Stimulated activated naive CD8-positive, alpha-beta T cell treated with anti-CD3 and anti-CD28 coated beads, Interleukin-15, Interleukin-2, amounts not matched to agents 100 U/mL and 50 U/mL, for 24 hours (primary cell): ENCODE measurements around the gene DENND4B.

Source experiments
- ATAC-seq: fragments of 150-1000 bp; cut with Tn5 transposase; one replicate; pipeline ENCODE4 v1.10.0; 2021
- DNase-seq: peaks from one replicate; pipeline ENCODE4 v3.0.0; 2021

The DENND4B gene

DNA sequence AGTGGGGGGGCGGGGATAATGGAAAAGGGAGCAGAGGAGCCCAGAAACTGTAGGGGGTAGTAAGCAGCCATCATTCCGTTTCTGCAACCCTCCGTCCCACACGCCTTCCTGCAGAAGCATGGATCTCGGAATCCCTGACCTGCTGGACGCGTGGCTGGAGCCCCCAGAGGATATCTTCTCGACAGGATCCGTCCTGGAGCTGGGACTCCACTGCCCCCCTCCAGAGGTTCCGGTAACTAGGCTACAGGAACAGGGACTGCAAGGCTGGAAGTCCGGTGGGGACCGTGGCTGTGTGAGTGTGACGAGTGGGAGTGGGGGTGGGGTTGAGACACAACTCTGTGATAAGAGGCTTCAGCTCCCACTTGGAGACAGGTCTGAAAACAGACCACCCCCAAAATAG, 21.9 kb upstream of the DENND4B start:
- ATAC-seq (no peak), DNase-seq (no peak)

DNA sequence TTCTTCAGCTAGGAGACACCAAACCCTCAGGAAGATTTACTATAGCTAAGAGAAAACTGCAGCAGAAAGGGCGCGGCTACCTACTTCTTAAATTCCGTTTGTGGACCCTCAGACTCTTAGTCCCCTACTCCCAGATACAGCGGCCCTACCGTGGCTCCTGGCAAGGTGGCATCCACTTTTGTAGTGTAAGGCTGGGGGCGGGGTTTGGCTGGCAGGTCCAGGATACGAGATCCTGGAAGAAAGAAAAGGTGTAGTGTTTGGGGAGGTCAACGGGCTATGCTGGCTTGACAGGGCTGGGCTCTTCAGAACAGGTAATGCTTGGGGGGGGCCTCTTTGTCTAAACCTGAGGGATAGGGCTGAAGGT, 21.5 kb upstream of the DENND4B start:
- no peak for DNase-seq
- no peak for ATAC-seq

DNA sequence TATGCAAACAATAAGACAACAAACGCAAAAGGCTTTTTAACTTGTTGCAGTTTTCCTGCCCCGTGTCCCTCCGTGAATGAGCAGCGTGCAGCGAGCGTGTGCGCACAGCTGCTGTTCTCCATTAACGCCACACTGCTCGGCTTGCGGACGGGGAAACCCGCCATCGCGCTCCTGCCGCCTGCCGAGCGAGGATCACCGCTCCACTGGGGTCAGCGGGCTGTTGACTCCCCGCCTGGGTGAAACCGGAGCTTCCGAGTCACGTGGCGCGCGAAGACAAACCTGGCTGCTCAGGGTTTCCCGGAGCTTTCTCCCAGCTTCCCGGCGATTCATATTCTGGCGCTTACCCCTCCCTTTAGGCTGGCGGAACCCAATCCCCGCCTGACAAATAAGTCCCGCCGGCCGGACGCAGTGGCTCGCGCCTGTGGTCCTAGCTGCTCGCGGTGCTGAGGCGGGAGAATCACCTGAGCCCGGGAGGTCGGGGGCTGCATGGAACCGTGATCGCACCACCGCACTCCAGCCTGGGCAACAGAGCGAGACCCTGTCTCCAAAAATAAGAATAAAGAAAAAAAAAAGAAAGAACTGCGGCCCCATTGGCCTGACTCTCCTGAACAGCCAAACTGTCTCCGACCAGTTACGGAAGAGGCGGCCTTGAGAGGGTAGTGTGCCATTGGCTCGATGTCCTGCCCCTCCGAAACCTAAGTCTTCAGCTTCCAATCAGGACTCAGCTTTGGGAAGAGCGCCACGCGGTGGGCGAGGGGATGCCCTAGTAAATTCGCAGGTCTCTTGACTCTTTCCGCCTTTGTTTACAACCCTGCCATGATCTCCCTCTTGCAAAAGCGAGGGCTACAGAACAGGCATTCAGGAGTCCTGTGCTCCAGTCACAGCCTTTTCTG, 20.8 kb upstream of the DENND4B start, which contains the start of gene CREB3L4:
TSS of gene CREB3L4 (plus strand) at position 796 of the 893 bp plus-strand sequence. CDS start 624 bp downstream, outside the sequence.
- DNase-seq (peak; percentile 85), ATAC-seq (peak; percentile 91)

DNA sequence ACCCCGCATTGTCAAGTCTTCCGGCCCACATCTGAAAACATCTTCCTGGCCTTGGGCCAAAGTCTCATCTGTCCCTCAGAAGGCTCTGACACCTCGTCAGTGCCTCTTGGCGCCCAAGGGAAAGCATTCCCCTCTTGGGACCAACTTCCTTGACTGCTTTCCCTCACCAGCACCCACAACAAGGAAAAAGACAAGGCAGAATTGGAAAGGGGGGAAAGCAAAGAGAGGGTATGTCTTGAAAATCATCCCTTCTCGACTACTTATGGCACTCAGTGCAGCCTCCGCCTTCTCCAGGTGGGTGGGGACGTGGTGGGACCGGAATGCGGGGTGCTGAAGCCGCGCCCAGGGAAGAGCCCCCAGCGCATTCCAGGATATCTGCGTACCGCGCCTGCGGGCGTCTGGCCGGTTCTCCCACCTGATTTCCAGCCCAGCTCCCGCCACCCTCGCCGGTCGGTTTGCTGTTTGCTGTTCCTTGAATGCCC, 17.4 kb upstream of the DENND4B start:
- ATAC-seq: no peak
- no peak for DNase-seq

DNA sequence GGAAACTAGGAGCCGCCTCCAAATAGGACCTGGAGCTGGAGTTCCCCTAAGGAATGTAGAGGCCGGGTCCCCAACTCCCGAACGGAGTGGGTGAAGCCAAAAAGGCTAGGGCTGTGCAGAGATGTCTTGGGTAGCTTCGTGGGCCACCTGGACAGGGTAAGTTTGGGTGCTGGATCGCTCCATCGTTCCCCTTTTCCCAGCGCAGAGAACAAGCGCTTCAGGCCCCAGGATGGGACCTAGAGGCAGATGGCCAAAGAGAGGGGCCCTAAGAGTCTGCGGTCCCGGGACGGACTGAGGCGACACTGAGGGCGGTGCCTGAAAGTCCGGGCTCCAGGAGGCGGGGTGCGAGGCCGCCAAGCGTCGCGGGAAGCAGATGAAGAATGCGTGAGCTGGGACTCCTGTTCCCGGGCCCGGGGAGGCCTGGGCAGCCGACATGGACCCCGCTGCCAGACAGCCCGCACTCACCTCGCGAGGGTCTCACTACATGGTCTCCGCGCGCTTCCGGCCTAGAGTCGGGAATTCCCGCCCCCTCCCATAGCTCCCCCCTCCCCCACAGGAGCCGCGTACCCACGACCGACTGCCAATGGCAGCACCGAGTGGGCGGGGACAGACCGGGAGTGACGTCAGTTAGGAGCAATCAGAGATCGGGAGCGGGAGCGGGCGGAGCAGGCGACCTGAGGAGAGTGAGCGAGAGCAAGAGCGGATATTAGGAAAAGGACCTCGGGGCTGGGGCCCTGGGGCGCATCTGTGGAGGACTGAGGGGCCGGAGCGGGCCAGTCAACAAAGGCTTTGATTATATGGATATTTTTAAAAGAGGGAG, 16.7 kb upstream of the DENND4B start, which contains the start of gene SLC39A1:
TSS of gene SLC39A1 (minus strand) at position 508 of the 820 bp plus-strand sequence. CDS start 822 bp downstream, outside the sequence.
- ATAC-seq (peak; percentile 51), DNase-seq (peak; percentile 98)

DNA sequence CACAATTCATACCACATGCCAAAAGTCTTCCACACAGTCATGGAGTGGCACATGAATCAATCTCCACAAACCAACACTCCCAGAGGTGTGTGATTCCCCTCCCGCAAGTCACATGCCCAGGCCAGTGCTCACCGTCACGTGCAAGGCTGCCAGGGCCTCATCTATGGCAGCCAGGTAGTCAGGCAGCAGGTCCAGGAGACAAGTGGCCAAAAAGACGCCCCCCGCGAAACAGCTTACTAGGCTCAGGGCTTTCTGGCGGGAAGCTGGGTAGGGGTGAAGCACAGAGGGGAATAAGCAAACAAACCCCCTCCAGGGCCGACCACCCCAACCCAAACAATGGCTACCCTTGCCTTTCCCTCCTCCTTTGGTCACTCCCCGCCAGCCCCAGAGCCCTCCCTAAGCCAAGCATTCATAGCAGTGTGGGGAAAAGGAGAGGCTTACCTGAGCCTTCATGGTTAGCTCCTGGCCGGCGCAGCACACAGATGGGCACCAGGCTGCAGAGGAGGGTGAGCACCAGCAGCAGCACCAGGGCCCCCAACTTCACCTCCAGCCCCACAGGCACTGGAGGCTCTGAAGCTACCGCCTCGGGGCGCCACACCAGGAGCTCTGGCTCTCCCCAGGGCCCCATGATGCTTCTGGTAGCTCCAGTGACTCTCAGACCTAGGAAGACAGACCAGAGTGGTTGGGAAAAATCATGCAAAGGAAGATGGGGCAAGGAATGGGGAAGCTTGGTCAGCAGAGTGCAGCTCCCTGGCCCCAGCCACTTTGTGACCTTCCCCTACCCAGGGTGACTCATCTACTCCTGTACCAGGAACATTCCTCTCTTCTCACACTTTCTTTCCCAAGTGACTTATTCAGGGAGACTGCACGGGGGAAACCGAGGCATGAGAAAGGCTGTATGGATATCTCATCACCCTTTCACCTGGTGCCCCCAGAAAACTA, 15.8 kb upstream of the DENND4B start:
- DNase-seq: no peak
- ATAC-seq: no peak

DNA sequence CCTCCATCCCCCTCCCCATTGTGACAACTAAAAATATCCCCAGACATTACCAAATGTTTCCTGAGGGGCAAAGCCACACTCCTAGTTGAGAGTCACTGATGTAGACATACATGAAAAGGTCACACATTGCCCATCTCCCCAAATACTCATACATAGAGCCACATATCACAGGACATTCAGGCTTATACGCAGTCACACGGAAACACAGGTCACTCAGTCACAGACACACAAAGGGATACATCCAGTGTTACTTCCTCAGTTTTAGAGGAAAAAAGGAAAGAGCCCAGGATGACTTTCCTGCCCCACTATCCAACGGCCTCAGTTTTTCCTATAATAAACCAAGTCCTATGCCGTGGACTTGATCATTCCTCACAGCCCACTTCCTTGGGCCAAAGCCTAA, 14.9 kb upstream of the DENND4B start:
- no peak for ATAC-seq
- DNase-seq: no peak

DNA sequence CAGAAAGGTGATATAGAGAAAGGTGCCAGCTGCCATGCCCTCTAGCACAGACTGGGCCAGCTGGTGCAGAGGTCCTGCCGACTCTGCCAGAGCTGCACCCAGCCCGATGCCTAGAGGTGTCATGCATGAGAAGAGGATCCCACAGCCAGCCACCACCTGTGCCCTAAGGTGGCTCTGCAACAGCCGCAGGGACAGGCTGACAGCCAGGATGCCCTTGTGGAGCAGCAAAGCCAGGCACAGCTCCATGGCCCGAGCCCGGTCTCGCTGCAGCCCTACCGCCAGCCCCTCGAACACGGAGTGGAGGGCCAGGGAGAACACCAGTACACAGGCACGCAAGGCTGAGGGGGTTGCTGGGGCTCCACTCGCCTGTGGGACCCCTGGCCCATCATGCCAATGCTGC, 13.7 kb upstream of the DENND4B start:
- DNase-seq (no peak), ATAC-seq (no peak)

DNA sequence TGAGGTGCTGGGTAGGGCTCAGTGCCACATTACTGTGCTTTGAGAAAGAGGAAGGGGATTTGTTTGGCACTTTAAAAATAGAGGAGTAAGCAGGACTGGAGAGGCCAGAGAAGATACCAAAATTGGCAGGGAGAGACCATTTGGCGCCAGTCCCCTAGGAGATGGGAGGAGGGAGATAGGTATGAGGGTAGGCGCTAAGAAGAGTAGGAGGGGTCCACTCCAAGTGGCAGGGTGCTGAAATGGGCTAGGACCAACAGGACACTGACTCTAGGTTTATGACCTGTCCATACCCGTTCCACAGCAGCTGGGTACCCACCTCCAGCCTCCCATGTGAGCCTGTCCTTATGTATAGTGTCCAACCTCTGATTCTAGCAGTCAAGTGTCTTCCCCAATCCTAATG, 12.9 kb upstream of the DENND4B start:
- ATAC-seq: no peak
- no peak for DNase-seq

DNA sequence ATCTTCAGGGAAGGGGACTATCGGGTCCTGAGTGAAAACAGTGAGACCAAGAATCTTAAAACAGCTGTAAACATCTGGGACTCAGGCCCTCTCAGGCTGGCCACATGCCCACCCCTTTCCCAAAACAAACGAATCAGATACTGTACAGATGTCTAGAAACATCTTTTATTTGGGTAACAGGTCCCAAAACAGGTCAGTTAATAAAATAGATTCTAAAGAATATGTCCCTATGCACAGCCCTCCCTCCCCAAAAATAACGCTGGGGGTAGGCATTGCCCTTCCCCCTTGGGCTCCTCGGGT, 12.4 kb upstream of the DENND4B start:
- ATAC-seq (no peak), DNase-seq (no peak)

DNA sequence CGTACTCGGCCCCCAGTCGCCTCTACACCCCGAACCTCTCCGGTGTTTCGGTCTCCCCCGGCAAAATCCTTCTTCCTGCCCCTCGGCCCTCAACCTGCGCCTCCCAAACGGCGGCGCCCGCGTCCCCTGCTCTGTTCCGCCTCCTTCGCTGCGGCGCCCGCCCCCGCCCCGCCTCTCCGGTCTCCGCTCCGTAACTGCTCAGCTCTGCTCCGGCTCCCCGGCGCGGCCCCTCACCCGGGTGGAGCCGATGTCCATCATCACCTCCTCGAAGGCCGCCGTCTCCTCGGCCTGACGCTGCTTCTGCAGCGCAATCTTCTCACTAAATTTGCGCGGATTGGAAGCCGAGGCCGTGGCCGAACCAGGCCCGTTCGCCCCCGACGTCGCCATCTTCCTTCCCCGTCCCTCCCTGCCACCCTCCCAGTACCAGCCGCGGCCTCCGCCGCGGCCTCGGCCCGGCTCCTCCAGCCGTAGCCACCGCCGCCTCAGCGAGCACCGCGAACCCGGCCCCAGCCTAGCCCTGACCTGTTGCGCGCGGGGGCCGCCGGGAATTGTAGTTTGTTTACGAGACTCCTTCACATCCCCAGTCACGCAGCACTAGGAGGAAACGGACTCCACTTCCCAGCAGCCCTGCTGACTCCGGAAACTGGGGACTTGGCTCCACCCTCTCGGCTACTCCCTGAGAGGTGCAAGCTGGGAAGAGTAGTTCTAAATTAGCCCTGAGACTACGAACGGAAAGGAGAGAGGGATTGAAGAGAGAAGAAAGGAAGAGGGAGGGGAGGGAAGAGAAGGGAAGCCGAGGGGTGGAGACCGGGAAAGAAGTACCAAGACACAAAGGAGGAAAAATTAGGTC, 11.8 kb upstream of the DENND4B start, which contains the start of gene CRTC2:
TSS of gene CRTC2 (minus strand) at position 502 of the 850 bp plus-strand sequence. CDS start at position 387, 115 bp downstream.
- peak; percentile 97 for DNase-seq
- ATAC-seq: peak; percentile 94

DNA sequence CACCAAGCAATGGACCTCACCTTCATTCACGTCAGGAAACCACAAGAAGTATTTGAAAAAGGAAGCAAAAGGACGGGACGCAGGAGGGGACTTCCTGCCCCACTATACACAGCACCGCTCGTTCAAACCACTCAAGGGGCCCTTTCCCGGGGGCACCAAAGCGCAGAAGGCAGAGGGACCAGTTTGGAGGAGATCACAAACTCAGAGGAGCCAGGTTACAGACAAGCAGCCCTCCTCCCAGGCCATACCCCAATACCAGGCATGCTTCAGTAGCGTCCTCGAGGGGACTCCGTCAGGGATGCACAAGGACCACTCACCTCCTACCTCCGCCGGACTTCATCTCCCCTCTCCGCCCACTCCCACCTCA, 11.2 kb upstream of the DENND4B start:
- DNase-seq (peak; percentile 61), ATAC-seq (peak; percentile 7)

DNA sequence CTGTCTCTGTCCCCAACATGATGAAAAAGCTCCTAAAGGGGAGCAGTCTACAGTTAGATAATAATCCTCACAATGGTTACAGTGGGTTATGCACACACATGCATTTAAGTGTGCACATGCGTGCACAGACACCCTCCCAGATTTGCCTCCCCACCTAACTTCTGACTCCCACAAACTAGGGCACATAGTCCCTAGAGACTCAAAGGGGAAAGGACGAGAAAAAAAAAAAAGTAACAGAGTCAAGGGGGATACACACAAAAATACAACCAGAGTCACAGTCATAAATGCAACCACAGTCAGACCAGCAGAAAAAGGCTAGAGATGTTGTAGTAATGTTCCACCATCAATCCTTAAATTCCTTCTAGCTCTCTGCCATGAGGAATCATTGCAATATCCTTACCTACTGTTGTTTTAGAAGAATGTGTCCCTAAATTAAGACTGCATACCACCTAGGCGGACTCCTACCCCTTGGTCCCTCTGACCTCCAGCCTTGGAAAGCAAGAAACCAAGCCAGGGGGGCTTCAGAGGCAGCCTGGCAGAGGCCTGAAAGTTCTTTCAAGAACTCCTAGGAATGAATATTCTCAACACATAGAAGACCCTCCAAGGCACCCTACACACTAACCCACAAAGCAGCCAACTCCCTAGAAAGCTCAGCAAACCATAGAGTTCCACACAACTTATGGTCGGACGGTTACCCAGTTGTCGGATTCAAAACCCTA, 10.6 kb upstream of the DENND4B start:
- ATAC-seq (no peak), DNase-seq (no peak)

DNA sequence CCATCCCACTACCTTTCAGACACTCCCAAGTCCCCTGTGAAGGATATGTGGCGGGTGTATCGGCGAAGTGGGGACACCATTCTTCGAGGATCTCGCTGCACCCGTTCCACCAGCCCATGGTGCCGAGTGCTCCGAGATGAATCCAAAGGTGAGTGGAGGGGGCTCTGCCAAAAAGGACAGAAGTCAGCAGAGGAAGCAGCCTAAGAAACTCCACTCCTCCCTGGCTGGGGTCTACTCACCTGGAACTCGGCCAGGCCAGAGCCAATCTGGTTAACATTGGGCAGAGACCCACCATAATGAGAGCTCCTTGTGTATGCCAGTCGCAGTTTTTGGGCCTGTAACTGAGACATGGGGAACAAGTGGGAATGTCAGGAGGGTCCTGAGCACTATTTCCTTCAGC, 8.3 kb upstream of the DENND4B start:
- ATAC-seq: no peak
- DNase-seq: no peak

DNA sequence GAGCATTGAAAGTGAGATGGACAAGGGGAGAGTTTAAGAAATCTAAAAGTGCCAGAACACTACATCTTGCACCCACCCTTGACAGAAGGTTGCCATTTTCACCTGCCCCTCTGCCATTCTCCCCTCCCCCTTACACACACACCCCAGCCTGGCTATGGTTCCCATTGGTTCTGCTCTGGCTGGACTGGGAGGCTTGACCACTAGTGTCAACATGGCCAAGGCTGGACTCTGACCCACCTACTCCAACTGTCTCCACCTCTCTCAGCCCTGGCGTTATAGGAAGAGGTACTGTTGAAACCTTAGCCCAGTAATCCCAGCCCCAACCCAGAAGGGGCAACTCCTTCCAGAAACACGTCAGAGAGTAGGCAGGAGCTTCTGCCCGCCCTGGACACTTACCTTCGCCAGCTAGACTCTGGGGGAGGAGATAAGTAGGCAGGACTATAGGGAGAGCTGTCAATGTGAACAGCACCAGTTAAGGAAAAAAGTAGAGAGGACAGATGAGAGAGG, 7.4 kb upstream of the DENND4B start:
- ATAC-seq: no peak
- DNase-seq: no peak

DNA sequence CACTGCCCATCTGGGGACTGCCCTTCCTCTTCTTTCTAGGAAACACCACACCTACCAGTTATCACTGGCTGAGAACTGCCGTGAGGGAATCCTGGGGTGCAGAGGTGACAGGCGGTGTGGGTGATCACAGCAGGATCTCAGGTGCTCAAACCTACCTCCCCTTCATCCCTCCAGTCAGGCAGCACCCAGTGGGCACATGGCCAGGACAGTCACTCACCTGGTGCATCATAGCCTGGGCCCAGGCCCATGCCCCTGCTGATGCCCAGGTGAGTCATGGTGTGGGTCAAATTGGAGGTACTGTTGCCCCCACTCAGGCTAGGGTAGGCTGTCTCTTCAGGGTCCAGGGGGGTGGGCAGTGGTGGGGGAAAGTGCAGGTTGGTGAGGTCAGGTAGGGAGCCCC, 5.3 kb upstream of the DENND4B start:
- ATAC-seq (no peak), DNase-seq (no peak)

DNA sequence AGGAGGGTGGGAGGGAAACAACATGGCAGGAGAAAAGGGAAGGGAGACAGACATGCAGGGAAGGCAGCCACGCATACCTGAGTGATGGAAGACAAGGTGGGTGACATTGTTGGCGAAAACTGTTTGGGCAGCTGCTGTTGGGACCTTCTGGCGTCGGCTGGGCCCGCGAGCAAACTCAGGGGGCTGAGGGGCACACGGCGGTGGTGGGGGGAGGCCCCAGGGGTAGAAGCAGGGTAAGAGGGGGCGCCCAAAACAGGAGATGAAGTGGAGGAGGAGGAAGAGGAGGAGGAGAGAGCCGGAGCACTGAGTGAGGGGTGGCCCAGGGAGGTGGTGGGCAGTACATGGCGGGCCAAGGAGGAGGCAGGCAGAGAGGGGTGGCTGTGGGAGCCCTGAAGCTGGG, 4.7 kb upstream of the DENND4B start:
- ATAC-seq (no peak), DNase-seq (no peak)

DNA sequence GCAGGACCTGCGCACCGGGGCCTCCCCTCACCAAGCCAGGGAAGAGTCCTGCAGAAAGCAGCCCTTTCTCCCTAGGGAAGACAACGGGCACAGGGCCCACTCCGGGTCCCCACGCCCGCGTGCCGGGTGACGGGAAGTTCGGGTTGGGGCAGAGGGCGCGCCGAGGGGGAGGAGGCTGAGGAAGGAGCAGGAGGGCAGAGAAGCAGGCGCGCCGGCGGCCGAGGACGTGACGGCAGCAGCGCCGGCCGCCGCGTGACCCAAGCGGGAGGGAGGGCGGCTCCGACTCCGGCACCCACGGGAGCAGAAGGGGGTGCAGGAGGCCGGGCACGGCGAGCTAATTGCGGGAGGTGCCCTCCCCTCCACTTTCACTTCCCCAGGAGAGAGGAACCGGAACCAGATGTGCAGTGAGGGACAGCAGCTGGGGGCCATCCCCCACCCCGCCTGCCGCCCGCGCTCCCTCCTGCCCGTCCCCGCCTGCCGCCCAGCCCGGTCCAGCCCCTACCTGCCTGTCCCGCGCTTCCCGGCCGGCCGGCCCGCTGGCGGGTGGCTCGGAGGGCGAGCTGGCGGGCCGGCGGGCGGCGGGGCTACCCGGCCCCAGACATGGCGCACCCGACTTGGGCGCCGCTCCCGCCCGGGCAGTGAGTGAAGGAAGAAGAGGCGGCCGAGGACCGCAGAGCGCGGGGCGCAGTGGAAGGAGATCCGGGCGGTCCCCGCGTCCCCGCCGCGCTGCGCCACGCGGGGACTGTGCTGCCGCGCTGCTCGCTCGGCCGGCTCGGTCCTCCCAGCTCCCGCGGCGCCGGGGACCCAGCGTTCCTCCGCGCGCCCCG, 510 bp downstream of the DENND4B start:
- DNase-seq: peak; percentile 80
- ATAC-seq: peak; percentile 71

DNA sequence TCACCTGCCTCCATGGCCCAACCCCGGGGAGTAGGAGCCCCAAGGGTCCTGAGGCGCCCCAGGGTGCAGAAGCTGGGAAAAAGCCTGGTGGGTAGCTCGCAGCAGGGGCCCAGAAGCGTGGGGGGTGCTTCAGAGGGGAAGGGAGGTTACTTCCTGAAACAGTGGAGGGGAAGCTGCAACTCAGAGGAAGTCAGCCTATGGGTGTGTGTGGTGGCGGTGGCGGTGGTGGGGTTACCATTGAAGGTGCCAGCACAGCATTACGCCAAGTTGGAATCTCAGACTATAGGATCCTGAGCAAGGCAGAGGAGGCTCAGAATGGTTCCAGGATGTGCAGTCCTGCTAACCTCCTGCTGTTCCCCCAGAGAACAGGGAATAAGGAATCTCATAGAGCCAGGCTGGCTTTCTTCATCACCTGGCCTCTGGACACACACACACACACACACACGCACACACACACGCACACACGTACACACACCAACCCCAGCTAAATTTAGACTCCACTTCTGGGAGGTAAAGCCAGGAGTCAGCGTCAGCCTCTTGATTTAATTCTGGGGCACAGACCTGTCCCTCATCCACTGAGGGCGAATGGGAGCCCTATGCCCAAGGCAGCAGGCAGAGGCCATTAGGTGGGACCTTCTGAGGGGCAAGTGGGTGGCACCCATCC, 1.3 kb downstream of the DENND4B start:
- ATAC-seq (peak; percentile 65), DNase-seq (peak; percentile 84)
